Hair follicular keratinocyte (primary cell): ENCODE data around the gene TASP1. TPM values are rescaled to one million over a fixed set of nuclear protein-coding genes. Genes with fewer than 3 reads are reported as not detected.

ENCODE experiments used
- total RNA-seq: library from RNA; depleted of rRNA; stranded (reverse); fragments of >200 nt; gene quantifications from 2 replicates; pipeline ENCODE4 v1.2.3, GENCODE V29; 2015

TASP1 gene
- total RNA-seq: 7.4 and 10.6 TPM in 2 replicates

GRCh38 chr20:13638496-13639149, at the start of gene TASP1:
TSS of gene TASP1 (minus strand) at chr20:13638932. CDS start at chr20:13630078, 8,854 bp downstream.

Other genes starting within 250 kb of the TASP1 start
- 6.7 and 10.4 TPM in 2 replicates for gene ESF1, start 146.0 kb upstream of the TASP1 start, total RNA-seq
- 14.8 and 22.3 TPM in 2 replicates for gene NDUFAF5, start 146.1 kb upstream of the TASP1 start, total RNA-seq